Hepatocyte (in vitro differentiated cells): ENCODE data around the gene UBE2D4.
"Not testable (repeated sequence)": the region's sequence is repeated elsewhere in the genome, so short reads cannot be mapped to it uniquely, and the experiment has no call there.

Experiments used
- EZH2 ChIP-seq: fragments of 200-600 bp; sonication (generic); IDR thresholded peaks from 2 replicates; pipeline ENCODE4 v1.6.1; 2016; ENCODE audit warnings: antibody characterized with exemption, mild to moderate bottlenecking, borderline replicate concordance
- EZH2phosphoT487 ChIP-seq: fragments of 200-600 bp; sonication (generic); IDR thresholded peaks from one replicate; pipeline ENCODE4 v1.6.1; 2018; ENCODE audit warnings: antibody characterized with exemption, mild to moderate bottlenecking, low read depth, moderate library complexity; ENCODE audit not compliant: unreplicated experiment, severe bottlenecking
- TF ChIP-seq, protein P1 (sequence below): fragments of 200-600 bp; sonication (generic); IDR thresholded peaks from 2 replicates; pipeline ENCODE4 v1.5.1; 2016; ENCODE audit warnings: antibody characterized with exemption, mild to moderate bottlenecking; ENCODE audit not compliant: poor library complexity

DNA sequence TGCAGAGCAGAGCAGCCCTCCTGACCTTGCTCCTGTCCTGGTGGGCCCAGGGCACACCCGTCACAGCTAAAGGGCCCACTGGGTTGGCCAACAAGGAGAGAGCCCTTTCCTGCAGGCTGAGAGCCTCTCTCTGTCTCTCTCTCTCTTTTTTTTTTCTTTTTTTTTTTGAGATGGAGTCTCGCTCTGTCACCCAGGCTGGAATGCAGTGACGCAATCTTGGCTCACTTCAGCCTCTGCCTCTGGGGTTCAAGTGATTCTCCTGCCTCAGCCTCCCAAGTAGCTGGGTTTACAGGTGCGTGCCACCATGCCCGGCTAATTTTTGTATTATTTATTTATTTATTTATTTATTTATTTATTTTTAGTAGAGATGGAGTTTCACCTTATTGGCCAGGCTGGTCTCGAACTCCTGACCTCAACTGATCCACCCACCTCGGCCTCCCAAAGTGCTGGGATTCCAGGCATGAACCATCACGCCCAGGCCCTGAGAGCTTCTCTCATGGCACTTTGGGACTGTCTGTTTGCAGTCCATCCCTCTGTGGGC is 47.9 kb downstream of the UBE2D4 start:
- TF ChIP-seq, protein P1, sequence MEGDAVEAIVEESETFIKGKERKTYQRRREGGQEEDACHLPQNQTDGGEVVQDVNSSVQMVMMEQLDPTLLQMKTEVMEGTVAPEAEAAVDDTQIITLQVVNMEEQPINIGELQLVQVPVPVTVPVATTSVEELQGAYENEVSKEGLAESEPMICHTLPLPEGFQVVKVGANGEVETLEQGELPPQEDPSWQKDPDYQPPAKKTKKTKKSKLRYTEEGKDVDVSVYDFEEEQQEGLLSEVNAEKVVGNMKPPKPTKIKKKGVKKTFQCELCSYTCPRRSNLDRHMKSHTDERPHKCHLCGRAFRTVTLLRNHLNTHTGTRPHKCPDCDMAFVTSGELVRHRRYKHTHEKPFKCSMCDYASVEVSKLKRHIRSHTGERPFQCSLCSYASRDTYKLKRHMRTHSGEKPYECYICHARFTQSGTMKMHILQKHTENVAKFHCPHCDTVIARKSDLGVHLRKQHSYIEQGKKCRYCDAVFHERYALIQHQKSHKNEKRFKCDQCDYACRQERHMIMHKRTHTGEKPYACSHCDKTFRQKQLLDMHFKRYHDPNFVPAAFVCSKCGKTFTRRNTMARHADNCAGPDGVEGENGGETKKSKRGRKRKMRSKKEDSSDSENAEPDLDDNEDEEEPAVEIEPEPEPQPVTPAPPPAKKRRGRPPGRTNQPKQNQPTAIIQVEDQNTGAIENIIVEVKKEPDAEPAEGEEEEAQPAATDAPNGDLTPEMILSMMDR = not testable (repeated sequence)
- TF ChIP-seq EZH2phosphoT487, EZH2: not testable (repeated sequence)
